ENCODE data around the gene CD5L.

DNA sequence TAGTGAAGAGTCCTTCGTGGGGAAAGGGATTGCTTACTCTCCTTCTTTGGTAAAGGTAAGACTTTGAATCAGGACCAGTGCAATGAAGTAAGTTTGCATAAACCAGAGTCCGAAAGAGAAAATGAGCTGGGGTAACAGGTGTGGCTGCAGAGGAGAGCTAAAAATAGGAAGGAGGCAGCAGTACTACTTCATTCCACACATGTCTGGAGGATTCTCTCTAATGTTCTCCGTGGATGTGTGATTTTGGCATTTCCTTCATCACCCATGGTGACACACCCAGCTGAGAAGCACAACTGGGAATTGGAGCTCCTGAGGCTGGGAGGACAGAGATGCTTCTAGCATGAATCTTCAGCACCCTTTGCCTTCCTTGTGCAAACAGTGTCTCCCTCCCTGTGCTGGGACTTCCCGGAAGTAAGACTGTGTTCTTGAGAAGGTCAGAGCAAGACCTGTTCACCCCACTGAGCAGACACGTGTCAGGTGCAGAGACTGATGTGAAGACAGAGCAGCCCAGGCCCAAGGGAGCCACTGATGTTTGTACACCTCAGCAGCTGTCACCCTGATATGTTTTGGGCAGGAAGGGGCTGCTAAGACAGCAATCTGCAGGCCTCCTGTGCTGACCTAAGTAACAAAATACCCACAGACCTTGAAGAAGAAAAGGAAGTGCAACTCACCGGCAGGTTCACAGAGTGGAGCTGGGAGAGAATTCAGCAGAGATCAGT, 35.0 kb downstream of the CD5L start:
- TF ChIP-seq, protein P1, sequence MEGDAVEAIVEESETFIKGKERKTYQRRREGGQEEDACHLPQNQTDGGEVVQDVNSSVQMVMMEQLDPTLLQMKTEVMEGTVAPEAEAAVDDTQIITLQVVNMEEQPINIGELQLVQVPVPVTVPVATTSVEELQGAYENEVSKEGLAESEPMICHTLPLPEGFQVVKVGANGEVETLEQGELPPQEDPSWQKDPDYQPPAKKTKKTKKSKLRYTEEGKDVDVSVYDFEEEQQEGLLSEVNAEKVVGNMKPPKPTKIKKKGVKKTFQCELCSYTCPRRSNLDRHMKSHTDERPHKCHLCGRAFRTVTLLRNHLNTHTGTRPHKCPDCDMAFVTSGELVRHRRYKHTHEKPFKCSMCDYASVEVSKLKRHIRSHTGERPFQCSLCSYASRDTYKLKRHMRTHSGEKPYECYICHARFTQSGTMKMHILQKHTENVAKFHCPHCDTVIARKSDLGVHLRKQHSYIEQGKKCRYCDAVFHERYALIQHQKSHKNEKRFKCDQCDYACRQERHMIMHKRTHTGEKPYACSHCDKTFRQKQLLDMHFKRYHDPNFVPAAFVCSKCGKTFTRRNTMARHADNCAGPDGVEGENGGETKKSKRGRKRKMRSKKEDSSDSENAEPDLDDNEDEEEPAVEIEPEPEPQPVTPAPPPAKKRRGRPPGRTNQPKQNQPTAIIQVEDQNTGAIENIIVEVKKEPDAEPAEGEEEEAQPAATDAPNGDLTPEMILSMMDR (IDR thresholded peaks at IDR 0.05), result no peak
- no peak for TF ChIP-seq POLR2AphosphoS5 (IDR thresholded peaks at IDR 0.05)

Data from prostate gland (tissue), 2 donors.